Measurements from ENCODE around the gene SMTN. TPM values are rescaled to one million over a fixed set of nuclear protein-coding genes. Genes with fewer than 3 reads are reported as not detected.

SMTN gene
- total and polyA plus RNA-seq, 10 of the 15 experiments (the other 5 are each of a cell fraction or from before 2014, with no cell fraction given) = 0.92 to 21.9 (median 4.8) TPM

GRCh38 chr22:31094021-31094551, 13.0 kb downstream of the SMTN start:
- Histone ChIP-seq H3K4me1 (ENCODE audit: control insufficient read depth, insufficient read depth, low read length) (no peaks in the 10 kb centered on the region), H3K4me3 (no peak overlapping the region), H3K9ac (ENCODE audit: control insufficient read depth, insufficient read depth, low read length) (no peak overlapping the region), H3K27ac (ENCODE audit: control insufficient read depth, insufficient read depth) (no peak overlapping the region), H3K4me2 (ENCODE audit: control insufficient read depth, insufficient read depth) (no peak overlapping the region), H4K20me1 (ENCODE audit: control insufficient read depth, insufficient read depth) (no peaks in the 10 kb centered on the region), H3K79me2 (ENCODE audit: control insufficient read depth, insufficient read depth, low read length) (no peaks in the 10 kb centered on the region), H3K36me3 (ENCODE audit: control insufficient read depth in 2 of 2, insufficient read depth in 2 of 2, low read length in 1 of 2) (peaks cover 0 to 6% of the 10 kb centered on the region in 2 experiments; a peak in 3 of 4 replicates), H3K9me3 (replicated peaks; ENCODE audit: control insufficient read depth, insufficient read depth, low read length) (no peaks in the 10 kb centered on the region), H3K27me3 (replicated peaks in 1 of 2; ENCODE audit: control insufficient read depth in 2 of 2, insufficient read depth in 2 of 2, low read length in 1 of 2) (no peaks in the 10 kb centered on the region), H2AFZ (ENCODE audit: control insufficient read depth, low read depth, low read length) (no peak overlapping the region)
- FAIRE-seq (no peak), ATAC-seq (no peak), DNase-seq (ENCODE audit: low read depth, low spot score) (no peak)
- in situ Hi-C loops (cut with MboI) = no loop called here
- RAD21 ChIA-PET (ENCODE audit: unreplicated experiment) = interaction anchor here (0.6 to 1.3 kb wide), 2 partner anchors 10 to 113 kb away, joined by 3 read pairs; no protein-coding TSS in a partner anchor
- POLR2A ChIA-PET = interaction anchor here (1.7 kb wide), 1 partner anchor 11 kb away, joined by 4 read pairs; no protein-coding TSS in a partner anchor
- no TSS peak for BruUV-seq (replicated peaks)
- SMC1A ChIA-PET (ENCODE audit: uncharacterized antibody, unreplicated experiment) = interaction anchor here (0.7 to 0.9 kb wide), 2 partner anchors 11 to 991 kb away, joined by 3 read pairs; no protein-coding TSS in a partner anchor
- intact Hi-C loops (cut with micrococcal nuclease; ENCODE audit: unreplicated experiment) = no loop called here
- TF ChIP-seq LARP7 (IDR thresholded peaks at IDR 0.05) (no peak), TCF12 (IDR thresholded peaks at IDR 0.05; ENCODE audit: low read depth, low read length) (no peak)
- WGBS (ENCODE audit: insufficient coverage, insufficient replicate concordance, low lambda C conversion rate, missing lambda C conversion rate) = 51% methylated on average over 5 of the region's 5 CpGs
- CTCF ChIA-PET = interaction anchor here (1.1 to 2.6 kb wide), 4 partner anchors 9 to 219 kb away, joined by 3 to 7 read pairs (median 4); partner anchors contain the start of gene SELENOM

- ChIA-PET SMC1A (ENCODE audit: uncharacterized antibody, unreplicated experiment) (interaction anchor here (0.7 to 1.4 kb wide), 2 partner anchors 10 to 992 kb away, joined by 3 to 4 read pairs; no protein-coding TSS in a partner anchor), POLR2A (interaction anchor here (1.7 kb wide), 1 partner anchor 12 kb away, joined by 4 read pairs; no protein-coding TSS in a partner anchor)
- FAIRE-seq = no peak
- TF ChIP-seq RB1 (IDR thresholded peaks at IDR 0.05; ENCODE audit: borderline replicate concordance) = no peak
- no peak for TF ChIP-seq LARP7 (IDR thresholded peaks at IDR 0.05)
- TF ChIP-seq MEF2A (IDR thresholded peaks at IDR 0.05; ENCODE audit: insufficient read depth, low read depth, low read length) = no peak
- TF ChIP-seq CHD1 (IDR thresholded peaks at IDR 0.05; ENCODE audit: low read depth, low read length) = no peak
- TF ChIP-seq CUX1 (IDR thresholded peaks at IDR 0.05; ENCODE audit: insufficient replicate concordance, low read depth, low read length) = no peak
- TF ChIP-seq NFYA (IDR thresholded peaks at IDR 0.05; ENCODE audit: borderline replicate concordance, low read depth, low read length) = no peak
- no peak for TF ChIP-seq BHLHE40 (IDR thresholded peaks at IDR 0.05; ENCODE audit: borderline replicate concordance in 1 of 2, low read depth in 2 of 2, low read length in 1 of 2)
- no peak for TF ChIP-seq ESRRA (IDR thresholded peaks at IDR 0.05; ENCODE audit: low read length)
- TF ChIP-seq GABPA (IDR thresholded peaks at IDR 0.05; ENCODE audit: low read depth) = no peak
- TF ChIP-seq MAX (IDR thresholded peaks at IDR 0.05; ENCODE audit: low read depth, low read length) = no peak
Measured at GRCh38 chr22:31094741-31095140, 13.6 kb downstream of the SMTN start.

More at GRCh38 chr22:31094741-31095140, 13.6 kb downstream of the SMTN start:
- ChIA-PET CTCF (interaction anchor here (1.1 to 1.8 kb wide), 4 partner anchors 10 to 219 kb away, joined by 3 to 5 read pairs (median 4); no protein-coding TSS in a partner anchor), RAD21 (ENCODE audit: unreplicated experiment) (interaction anchor here (1.3 kb wide), 1 partner anchor 11 kb away, joined by 3 read pairs; no protein-coding TSS in a partner anchor)
- H4K20me1 ChIP-seq (ENCODE audit: control insufficient read depth, insufficient read depth) = no peaks in the 10 kb centered on the region
- no peak overlapping the region for H3K27ac ChIP-seq (ENCODE audit: control insufficient read depth, insufficient read depth)
- no peaks in the 10 kb centered on the region for H3K4me1 ChIP-seq (ENCODE audit: control insufficient read depth, insufficient read depth, low read length)
- DNase-seq (ENCODE audit: low read depth, low spot score) (no peak), ATAC-seq (no peak)
- H3K4me3 ChIP-seq = no peak overlapping the region
- in situ Hi-C loops (cut with MboI) = no loop called here
- H3K4me2 ChIP-seq (ENCODE audit: control insufficient read depth, insufficient read depth) = no peak overlapping the region
- H3K9me3 ChIP-seq (replicated peaks; ENCODE audit: control insufficient read depth, insufficient read depth, low read length) = no peaks in the 10 kb centered on the region
- WGBS (ENCODE audit: insufficient coverage, insufficient replicate concordance, low lambda C conversion rate, missing lambda C conversion rate) = 89% methylated on average over 7 of the region's 7 CpGs
- H3K36me3 ChIP-seq (ENCODE audit: control insufficient read depth in 2 of 2, insufficient read depth in 2 of 2, low read length in 1 of 2) = peaks cover 0 to 4% of the 10 kb centered on the region in 2 experiments; a peak in 3 of 4 replicates
- no TSS peak for BruUV-seq (replicated peaks)
- H3K79me2 ChIP-seq (ENCODE audit: control insufficient read depth, insufficient read depth, low read length) = no peaks in the 10 kb centered on the region
- intact Hi-C loops (cut with micrococcal nuclease; ENCODE audit: unreplicated experiment) = no loop called here
- no peaks in the 10 kb centered on the region for H3K27me3 ChIP-seq (replicated peaks in 1 of 2; ENCODE audit: control insufficient read depth in 2 of 2, insufficient read depth in 2 of 2, low read length in 1 of 2)
- no peak overlapping the region for H2AFZ ChIP-seq (ENCODE audit: control insufficient read depth, low read depth, low read length)
- no peak overlapping the region for H3K9ac ChIP-seq (ENCODE audit: control insufficient read depth, insufficient read depth, low read length)
